Activated naive CD4-positive, alpha-beta T cell treated with anti-CD3 and anti-CD28 coated beads, Interleukin-2, amount 50 U/mL, for 24 hours (primary cell): ENCODE results near the gene FMO4.
A peak's percentile ranks its signal among the peaks of the same experiment; 100 is the strongest.
"Not testable (repeated sequence)": the region's sequence is repeated elsewhere in the genome, so short reads cannot be mapped to it uniquely, and the experiment has no call there.

Experiments used
- H3K27ac Mint-ChIP-seq: one replicate; pipeline ENCODE4 v1.8.0; 2021; ENCODE audit warnings: mild to moderate bottlenecking, mixed read lengths
- H3K27me3 Mint-ChIP-seq: one replicate; pipeline ENCODE4 v1.8.0; 2021; ENCODE audit warnings: mixed read lengths
- H3K36me3 Mint-ChIP-seq: one replicate; pipeline ENCODE4 v1.8.0; 2021; ENCODE audit warnings: mixed read lengths
- H3K4me1 Mint-ChIP-seq: one replicate; pipeline ENCODE4 v1.8.0; 2021; ENCODE audit warnings: mixed read lengths
- H3K4me3 Mint-ChIP-seq: one replicate; pipeline ENCODE4 v1.8.0; 2021; ENCODE audit warnings: mild to moderate bottlenecking, mixed read lengths
- H3K9me3 Mint-ChIP-seq: one replicate; pipeline ENCODE4 v1.8.0; 2021; ENCODE audit warnings: mixed read lengths

Gene FMO4

GRCh38 chr1:171313835-171314320 lies at the start of gene FMO4:
FMO4 (plus strand) TSS chr1:171314183; CDS start chr1:171319826, 5,643 bp downstream.
- no peaks in the 10 kb centered on the region for H3K27me3 Mint-ChIP-seq
- H3K27ac Mint-ChIP-seq: peak within 1 kb of the TSS; percentile 92
- no peaks in the 10 kb centered on the region for H3K9me3 Mint-ChIP-seq
- H3K4me1 Mint-ChIP-seq: peaks cover 20% of the 10 kb centered on the region
- H3K36me3 Mint-ChIP-seq: peaks cover 6% of the 10 kb centered on the region
- peak within 1 kb of the TSS; percentile 81 for H3K4me3 Mint-ChIP-seq

DNA sequence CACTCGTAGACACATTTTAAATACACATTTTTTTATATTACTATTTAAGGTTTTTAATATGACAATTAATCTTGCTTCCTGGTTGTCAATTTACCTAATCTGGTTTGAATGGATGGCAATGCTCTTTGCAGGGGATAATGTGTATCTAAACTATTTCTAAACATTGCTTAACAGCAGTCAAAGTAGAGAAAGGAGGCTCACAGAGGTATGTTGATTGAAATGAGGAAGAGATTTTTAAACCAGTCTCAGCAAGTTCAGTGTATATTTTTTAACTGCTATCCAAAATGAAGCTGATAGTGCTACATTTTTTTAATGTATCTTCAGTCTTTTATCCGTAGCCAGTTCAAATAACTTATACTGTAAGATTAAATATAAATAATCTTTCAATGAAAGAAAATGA lies 48.3 kb upstream of the FMO4 start:
- Mint-ChIP-seq H3K36me3 (no peaks in the 10 kb centered on the region), H3K9me3 (no peaks in the 10 kb centered on the region), H3K27ac (no peak overlapping the region), H3K27me3 (peaks cover 1% of the 10 kb centered on the region), H3K4me1 (no peaks in the 10 kb centered on the region), H3K4me3 (no peak overlapping the region)

- no peaks in the 10 kb centered on the region for H3K4me1 Mint-ChIP-seq
- H3K36me3 Mint-ChIP-seq: no peaks in the 10 kb centered on the region
- H3K27ac Mint-ChIP-seq: no peak overlapping the region
- peaks cover 3% of the 10 kb centered on the region for H3K27me3 Mint-ChIP-seq
- no peaks in the 10 kb centered on the region for H3K9me3 Mint-ChIP-seq
- no peak overlapping the region for H3K4me3 Mint-ChIP-seq
Observed at GRCh38 chr1:171266930-171267329, 47.1 kb upstream of the FMO4 start.

- no peak overlapping the region for H3K4me3 Mint-ChIP-seq
- no peak overlapping the region for H3K27ac Mint-ChIP-seq
- no peaks in the 10 kb centered on the region for H3K4me1 Mint-ChIP-seq
- H3K27me3 Mint-ChIP-seq: peaks cover 3% of the 10 kb centered on the region
- H3K9me3 Mint-ChIP-seq: no peaks in the 10 kb centered on the region
- H3K36me3 Mint-ChIP-seq: no peaks in the 10 kb centered on the region
Observed at GRCh38 chr1:171267391-171267790, 46.6 kb upstream of the FMO4 start.

GRCh38 chr1:171270806-171271205 lies 43.2 kb upstream of the FMO4 start:
- no peaks in the 10 kb centered on the region for H3K36me3 Mint-ChIP-seq
- H3K4me1 Mint-ChIP-seq: no peaks in the 10 kb centered on the region
- no peak overlapping the region for H3K4me3 Mint-ChIP-seq
- H3K9me3 Mint-ChIP-seq: no peaks in the 10 kb centered on the region
- H3K27ac Mint-ChIP-seq: no peak overlapping the region
- H3K27me3 Mint-ChIP-seq: peaks cover 6% of the 10 kb centered on the region

GRCh38 chr1:171277534-171277933 lies 36.4 kb upstream of the FMO4 start:
- Mint-ChIP-seq H3K27me3 (peaks cover 18% of the 10 kb centered on the region), H3K4me3 (no peak overlapping the region), H3K36me3 (no peaks in the 10 kb centered on the region), H3K27ac (no peak overlapping the region), H3K9me3 (no peaks in the 10 kb centered on the region), H3K4me1 (no peaks in the 10 kb centered on the region)

DNA sequence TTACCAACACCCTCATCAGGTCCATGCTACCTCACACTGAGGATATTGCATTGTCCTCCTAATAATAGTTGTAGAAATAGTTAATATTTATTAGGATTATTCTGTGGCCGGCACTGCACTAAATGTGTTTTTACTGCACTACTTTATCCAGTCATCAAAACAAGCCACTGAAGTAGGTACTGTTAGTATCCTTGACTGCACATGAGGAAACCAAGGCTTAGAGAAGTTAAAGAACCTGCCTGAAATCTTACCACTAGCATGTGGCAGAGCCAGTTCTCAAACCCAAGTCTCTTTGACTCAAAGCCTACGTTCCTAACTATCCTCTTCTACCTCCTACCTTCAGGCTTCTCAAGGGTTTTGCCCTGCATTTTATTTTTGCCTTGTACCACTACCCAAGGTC lies 34.7 kb upstream of the FMO4 start:
- Mint-ChIP-seq H3K9me3 (no peaks in the 10 kb centered on the region), H3K36me3 (no peaks in the 10 kb centered on the region), H3K4me1 (no peaks in the 10 kb centered on the region), H3K27me3 (peaks cover 17% of the 10 kb centered on the region), H3K27ac (no peak overlapping the region), H3K4me3 (no peak overlapping the region)

DNA sequence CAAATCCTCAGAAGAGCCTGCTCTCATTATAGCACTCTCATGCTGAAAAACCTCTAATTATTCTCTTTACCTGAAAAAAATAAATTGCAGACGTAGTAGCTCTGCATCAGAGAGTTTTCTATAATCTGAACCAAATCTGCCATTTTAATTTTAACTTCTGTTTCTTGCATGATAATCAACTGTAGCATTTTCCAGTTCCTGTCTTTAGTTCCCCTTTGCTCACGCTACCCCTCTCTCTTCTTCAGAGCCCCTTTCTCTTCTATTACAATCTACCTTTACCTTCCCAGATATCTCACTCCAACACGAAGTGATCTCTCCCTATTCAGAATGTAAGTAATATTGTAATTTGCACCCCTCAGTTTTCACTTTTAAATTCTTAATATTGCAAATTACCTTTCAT lies 34.3 kb upstream of the FMO4 start:
- Mint-ChIP-seq H3K36me3 (no peaks in the 10 kb centered on the region), H3K27ac (no peak overlapping the region), H3K4me1 (no peaks in the 10 kb centered on the region), H3K27me3 (peaks cover 17% of the 10 kb centered on the region), H3K9me3 (no peaks in the 10 kb centered on the region), H3K4me3 (no peak overlapping the region)

GRCh38 chr1:171280599-171280998 lies 33.4 kb upstream of the FMO4 start:
- Mint-ChIP-seq H3K36me3 (no peaks in the 10 kb centered on the region), H3K4me1 (no peaks in the 10 kb centered on the region), H3K27me3 (peaks cover 20% of the 10 kb centered on the region), H3K9me3 (no peaks in the 10 kb centered on the region), H3K4me3 (no peak overlapping the region), H3K27ac (no peak overlapping the region)

- no peaks in the 10 kb centered on the region for H3K4me1 Mint-ChIP-seq
- no peaks in the 10 kb centered on the region for H3K36me3 Mint-ChIP-seq
- no peak overlapping the region for H3K27ac Mint-ChIP-seq
- no peaks in the 10 kb centered on the region for H3K9me3 Mint-ChIP-seq
- H3K27me3 Mint-ChIP-seq: peaks cover 10% of the 10 kb centered on the region
- no peak overlapping the region for H3K4me3 Mint-ChIP-seq
Observed at GRCh38 chr1:171286032-171286705, 27.8 kb upstream of the FMO4 start.

GRCh38 chr1:171290621-171291020 lies 23.4 kb upstream of the FMO4 start:
- no peaks in the 10 kb centered on the region for H3K36me3 Mint-ChIP-seq
- peaks cover 10% of the 10 kb centered on the region for H3K27me3 Mint-ChIP-seq
- H3K4me1 Mint-ChIP-seq: no peaks in the 10 kb centered on the region
- H3K9me3 Mint-ChIP-seq: no peaks in the 10 kb centered on the region
- H3K4me3 Mint-ChIP-seq: no peak overlapping the region
- H3K27ac Mint-ChIP-seq: no peak overlapping the region

- peaks cover under 1% of the 10 kb centered on the region for H3K36me3 Mint-ChIP-seq
- peaks cover under 1% of the 10 kb centered on the region for H3K9me3 Mint-ChIP-seq
- H3K4me3 Mint-ChIP-seq: no peak overlapping the region
- peaks cover 10% of the 10 kb centered on the region for H3K27me3 Mint-ChIP-seq
- no peak overlapping the region for H3K27ac Mint-ChIP-seq
- H3K4me1 Mint-ChIP-seq: no peaks in the 10 kb centered on the region
Observed at GRCh38 chr1:171292799-171293198, 21.2 kb upstream of the FMO4 start.

DNA sequence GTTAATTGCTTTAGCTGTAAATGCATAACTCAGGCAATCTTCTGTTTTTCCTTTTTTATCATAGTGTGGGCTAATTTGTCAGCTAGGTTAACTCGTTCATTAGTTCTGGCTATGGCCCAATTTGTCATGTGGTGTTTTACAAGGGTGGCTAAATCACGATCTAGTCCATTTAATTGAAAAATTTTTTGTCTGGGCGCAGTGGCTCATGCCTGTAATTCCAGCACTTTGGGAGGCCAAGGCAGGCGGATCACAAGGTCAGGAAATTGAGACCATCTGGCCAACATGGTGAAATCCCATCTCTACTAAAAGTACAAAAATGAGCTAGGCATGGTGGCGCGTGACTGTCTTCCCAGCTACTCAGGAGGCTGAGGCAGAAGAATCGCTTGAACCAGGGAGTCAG lies 18.6 kb upstream of the FMO4 start:
- Mint-ChIP-seq H3K9me3 (peaks cover 17% of the 10 kb centered on the region), H3K27me3 (peaks cover 16% of the 10 kb centered on the region)
- H3K4me3 Mint-ChIP-seq, H3K27ac Mint-ChIP-seq, H3K36me3 Mint-ChIP-seq, H3K4me1 Mint-ChIP-seq: not testable (repeated sequence)

DNA sequence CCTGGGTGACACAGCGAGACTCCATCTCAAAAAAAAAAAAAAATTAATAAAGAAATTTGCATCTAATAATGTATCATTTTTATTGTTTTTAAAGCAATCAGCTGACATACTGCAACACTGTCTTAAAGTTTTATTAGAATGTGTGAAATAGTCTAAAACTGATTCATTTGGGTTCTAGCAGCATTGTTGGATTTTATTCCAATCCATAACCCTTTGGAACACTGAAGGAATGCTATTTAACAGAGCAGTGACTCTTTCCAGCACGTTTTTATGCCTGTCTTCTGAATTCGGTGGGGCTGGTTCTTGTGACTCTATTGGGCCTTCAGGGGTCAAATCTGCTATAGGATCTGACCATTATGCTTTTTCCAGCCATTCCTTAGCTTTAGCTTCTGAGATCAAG lies 18.2 kb upstream of the FMO4 start:
- Mint-ChIP-seq H3K4me3 (no peak overlapping the region), H3K9me3 (peaks cover 17% of the 10 kb centered on the region), H3K27me3 (peaks cover 16% of the 10 kb centered on the region), H3K4me1 (no peaks in the 10 kb centered on the region), H3K36me3 (peaks cover 6% of the 10 kb centered on the region), H3K27ac (no peak overlapping the region)

DNA sequence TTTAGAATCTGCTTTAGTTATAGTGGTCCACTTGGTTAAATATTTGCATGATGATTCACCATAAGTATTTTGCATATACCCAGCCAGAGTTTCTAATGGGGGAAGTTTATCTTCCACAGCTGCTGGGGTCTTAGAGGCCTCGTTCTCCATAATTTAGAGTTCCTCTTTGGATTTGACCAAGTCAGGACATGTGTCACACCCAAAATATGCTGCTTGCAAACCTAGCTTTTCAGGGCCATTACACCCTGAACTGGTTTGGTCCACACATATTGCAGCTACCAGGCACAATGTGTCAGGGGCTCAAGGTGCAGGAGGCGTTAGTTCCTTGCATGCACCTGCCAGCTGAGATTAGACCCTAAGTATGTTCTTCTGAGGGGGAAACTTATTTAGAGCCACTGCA lies 17.1 kb upstream of the FMO4 start:
- H3K4me3 Mint-ChIP-seq: no peak overlapping the region
- H3K4me1 Mint-ChIP-seq: no peaks in the 10 kb centered on the region
- H3K27me3 Mint-ChIP-seq: peaks cover 23% of the 10 kb centered on the region
- H3K9me3 Mint-ChIP-seq: peaks cover 25% of the 10 kb centered on the region
- peaks cover 6% of the 10 kb centered on the region for H3K36me3 Mint-ChIP-seq
- H3K27ac Mint-ChIP-seq: no peak overlapping the region

DNA sequence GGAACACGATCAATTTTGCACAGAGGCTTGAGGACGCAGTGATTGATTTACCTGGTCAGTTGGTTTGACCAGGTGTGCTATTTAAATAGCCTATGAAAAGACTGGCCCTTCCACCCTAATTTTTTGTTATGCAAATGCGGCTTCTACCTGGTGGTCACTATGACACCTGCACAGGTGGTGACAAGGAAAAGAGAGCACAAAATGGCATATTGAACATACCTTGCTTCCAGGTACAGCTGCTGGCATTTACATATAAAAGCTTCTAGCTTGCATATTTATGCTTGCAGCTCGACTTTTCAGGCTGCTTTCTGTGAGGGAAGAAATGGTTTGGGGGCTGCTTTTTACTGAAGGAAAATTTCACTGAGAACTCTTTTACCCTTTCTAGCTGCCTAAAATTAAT lies 15.3 kb upstream of the FMO4 start:
- no peaks in the 10 kb centered on the region for H3K4me1 Mint-ChIP-seq
- no peak overlapping the region for H3K4me3 Mint-ChIP-seq
- peaks cover 30% of the 10 kb centered on the region for H3K9me3 Mint-ChIP-seq
- peaks cover 20% of the 10 kb centered on the region for H3K27me3 Mint-ChIP-seq
- peaks cover 6% of the 10 kb centered on the region for H3K36me3 Mint-ChIP-seq
- no peak overlapping the region for H3K27ac Mint-ChIP-seq

DNA sequence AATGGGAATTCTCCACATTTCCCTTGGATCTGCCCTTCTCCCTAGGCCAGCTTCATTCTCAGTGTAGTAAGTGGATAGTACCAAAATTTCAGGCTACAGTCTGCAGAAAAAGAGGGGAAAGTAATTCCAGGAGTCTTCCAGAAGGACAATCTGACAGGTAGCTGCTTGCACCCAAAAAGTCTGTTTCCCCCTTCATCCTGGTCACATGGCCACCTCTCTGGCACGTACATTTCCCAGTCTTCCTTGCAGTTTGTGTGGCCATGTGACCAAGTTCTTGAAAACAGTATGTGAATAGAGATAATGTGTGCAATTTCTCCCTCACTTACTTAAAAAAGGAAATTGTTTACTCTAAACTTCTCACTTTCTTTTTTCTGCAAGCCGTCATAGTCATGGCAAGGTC lies 14.6 kb upstream of the FMO4 start:
- Mint-ChIP-seq H3K36me3 (peaks cover 6% of the 10 kb centered on the region), H3K27ac (no peak overlapping the region), H3K9me3 (peaks cover 30% of the 10 kb centered on the region), H3K27me3 (peaks cover 19% of the 10 kb centered on the region), H3K4me3 (no peak overlapping the region), H3K4me1 (no peaks in the 10 kb centered on the region)
